ENCODE measurements around the gene AHSP. TPM values are rescaled to one million over a fixed set of nuclear protein-coding genes. Genes with fewer than 3 reads are reported as not detected.
A peak's percentile ranks its signal among the peaks of the same experiment; 100 is the strongest.

Gene AHSP
- total and polyA plus RNA-seq, 10 of the 15 experiments (the other 5 are each of a cell fraction or from before 2014, with no cell fraction given), result not detected

DNA sequence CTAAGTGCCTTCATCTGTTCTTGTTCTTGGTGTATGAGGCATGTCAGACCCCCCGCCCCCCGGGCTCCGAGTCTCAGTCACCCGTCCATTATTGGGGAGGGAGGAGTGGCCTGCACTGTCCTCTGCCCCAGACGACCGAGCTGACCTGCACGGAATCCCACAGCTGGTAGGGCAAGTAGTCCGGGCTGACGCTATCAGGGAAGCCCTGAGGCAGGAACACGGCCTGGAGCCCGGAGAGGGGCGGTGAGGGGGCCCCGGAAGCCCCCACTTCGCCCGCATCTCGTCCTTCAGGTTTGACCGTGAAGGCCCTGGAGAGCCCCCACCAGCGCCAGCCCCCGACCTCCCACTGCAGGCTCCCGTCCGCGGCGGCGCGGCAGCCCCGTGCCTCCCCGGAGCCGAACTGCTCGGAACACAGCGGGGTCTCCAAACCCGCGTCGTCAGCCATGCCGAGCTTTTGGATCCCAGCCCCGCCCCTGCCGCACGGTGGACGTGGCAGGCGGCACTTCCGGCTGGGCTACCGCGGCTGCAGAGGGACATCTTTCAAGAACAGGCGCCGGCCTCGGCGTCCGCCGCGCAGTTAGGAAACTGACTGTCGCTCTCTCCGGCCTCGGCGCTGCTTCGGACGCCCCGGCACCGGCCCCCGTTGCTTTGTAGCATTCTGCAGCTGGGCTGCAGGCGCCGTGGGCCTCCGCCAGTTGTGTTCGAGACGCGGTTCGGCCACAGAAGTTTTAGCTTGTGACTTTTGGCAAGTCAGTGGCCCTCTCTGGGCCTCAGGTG, 19.6 kb upstream of the AHSP start, which contains the start of gene RUSF1 (continued):
- peak; percentile 77; the same call in 1 of the 2 replicates for TF ChIP-seq ZBTB40 (IDR thresholded peaks at IDR 0.05; ENCODE audit: borderline replicate concordance)

DNA sequence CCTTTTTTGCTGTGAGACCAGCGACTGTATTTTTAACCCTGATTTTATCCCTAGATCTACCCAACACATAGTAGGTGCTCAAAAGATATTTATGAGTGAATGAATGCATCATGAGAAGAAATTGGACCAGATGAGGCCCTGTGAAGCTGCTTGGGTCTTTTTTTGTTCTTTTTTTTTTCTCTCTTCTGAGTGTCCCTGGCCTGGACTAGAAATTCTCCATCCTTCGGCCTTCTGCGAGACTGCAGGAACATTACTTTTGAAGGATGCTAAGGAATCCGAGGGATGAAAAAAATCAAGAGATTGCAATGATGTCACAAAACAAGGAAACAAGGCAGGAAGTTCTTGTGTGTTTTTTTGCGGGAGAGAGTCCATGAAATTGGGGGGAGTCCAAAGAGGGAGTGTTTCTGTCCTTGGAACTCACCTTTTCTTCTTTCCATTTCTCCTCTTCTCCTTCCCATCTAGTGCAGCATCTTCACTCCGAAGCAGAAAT, 18.9 kb upstream of the AHSP start:
- Histone ChIP-seq H3K36me3 (ENCODE audit: control insufficient read depth in 2 of 2, insufficient read depth in 2 of 2, low read length in 1 of 2) (no peaks in the 10 kb centered on the region; a peak in 1 of 4 replicates), H3K4me3 (peak overlapping the region; percentile 90), H3K27ac (ENCODE audit: control insufficient read depth, insufficient read depth) (peak overlapping the region; percentile 92), H3K4me2 (ENCODE audit: control insufficient read depth, insufficient read depth) (peak overlapping the region; percentile 61), H3K9me3 (replicated peaks; ENCODE audit: control insufficient read depth, insufficient read depth, low read length) (no peaks in the 10 kb centered on the region; the same call in 2 of the 3 replicates), H2AFZ (ENCODE audit: control insufficient read depth, low read depth, low read length) (peak overlapping the region; percentile 89), H3K4me1 (ENCODE audit: control insufficient read depth, insufficient read depth, low read length) (peaks cover 14% of the 10 kb centered on the region), H3K79me2 (ENCODE audit: control insufficient read depth, insufficient read depth, low read length) (peaks cover 26% of the 10 kb centered on the region), H3K9ac (ENCODE audit: control insufficient read depth, insufficient read depth, low read length) (peak overlapping the region; percentile 98), H3K27me3 (replicated peaks in 1 of 2; ENCODE audit: control insufficient read depth in 2 of 2, insufficient read depth in 2 of 2, low read length in 1 of 2) (no peaks in the 10 kb centered on the region), H4K20me1 (ENCODE audit: control insufficient read depth, insufficient read depth) (no peaks in the 10 kb centered on the region)
- ChIA-PET SMC1A (ENCODE audit: uncharacterized antibody, unreplicated experiment) (interaction anchor here (1.3 kb wide), 1 partner anchor 366 kb away, joined by 4 read pairs; the partner anchor contains the start of gene ZNF267), RAD21 (ENCODE audit: unreplicated experiment) (no interaction called here), POLR2A (interaction anchor here (1.0 to 1.6 kb wide), 4 partner anchors 21 to 365 kb away, joined by 3 to 6 read pairs (median 4); partner anchors contain the start of gene ZNF267), CTCF (interaction anchor here (1.8 to 3.1 kb wide), 2 partner anchors 48 to 206 kb away, joined by 5 to 25 read pairs; no protein-coding TSS in a partner anchor)
- in situ Hi-C loops (cut with MboI) (no loop called here), intact Hi-C loops (cut with micrococcal nuclease; ENCODE audit: unreplicated experiment) (loop anchor here (5.0 to 10.0 kb wide), 3 partner anchors 51 to 204 kb away; partner anchors contain the start of gene ARMC5)
- FAIRE-seq (no peak), DNase-seq (ENCODE audit: low read depth, low spot score) (no peak), ATAC-seq (no peak)
- WGBS (ENCODE audit: insufficient coverage, insufficient replicate concordance, low lambda C conversion rate, missing lambda C conversion rate), result 25% methylated on average over 6 of the region's 6 CpGs
- BruUV-seq (replicated peaks), result TSS peak; percentile 93
- no peak for TF ChIP-seq IRF4 (IDR thresholded peaks at IDR 0.05; ENCODE audit: low read depth, low read length)
- TF ChIP-seq PML (IDR thresholded peaks at IDR 0.05; ENCODE audit: low read length), result peak; percentile 27; the same call in 1 of the 2 replicates

Data from GM12878 (cell line).